Osteoblast (primary cell): ENCODE data around the gene TTLL7. TPM values are rescaled to one million over a fixed set of nuclear protein-coding genes. Genes with fewer than 3 reads are reported as not detected.

ENCODE experiments used
- DNase-seq: peaks from one replicate; pipeline ENCODE4 v3.0.0; 2011; ENCODE audit warnings: low spot score, mixed read lengths; ENCODE audit not compliant: insufficient read length; ENCODE audit errors: missing footprints
- H2AFZ ChIP-seq: 2 replicates; pipeline ENCODE4 v1.6.0; 2011; ENCODE audit warnings: mild to moderate bottlenecking, low read length
- H3K27ac ChIP-seq: 2 replicates; pipeline ENCODE4 v1.5.1; 2011; ENCODE audit warnings: mild to moderate bottlenecking, low read depth, low read length, moderate library complexity
- H3K27me3 ChIP-seq: 2 replicates; pipeline ENCODE4 v1.6.0; 2012; ENCODE audit warnings: mild to moderate bottlenecking, control low read depth, inconsistent platforms, low read length, moderate library complexity; ENCODE audit not compliant: insufficient read depth
- H3K36me3 ChIP-seq: 2 replicates; pipeline ENCODE4 v1.5.1; 2011; ENCODE audit warnings: mild to moderate bottlenecking, low read length, control low read depth, moderate library complexity; ENCODE audit not compliant: insufficient read depth
- H3K4me1 ChIP-seq: 2 replicates; pipeline ENCODE4 v1.5.1; 2011; ENCODE audit warnings: mild to moderate bottlenecking, low read length, control low read depth, moderate library complexity; ENCODE audit not compliant: insufficient read depth
- H3K4me2 ChIP-seq: 2 replicates; pipeline ENCODE4 v1.6.0; 2011; ENCODE audit warnings: mild to moderate bottlenecking, low read length; ENCODE audit not compliant: insufficient read depth
- H3K4me3 ChIP-seq: fragments of 200-600 bp; sonication (generic); 3 replicates; pipeline ENCODE4 v1.5.1; 2012; ENCODE audit warnings: mild to moderate bottlenecking, low read length, inconsistent platforms; ENCODE audit not compliant: insufficient read depth
- H3K79me2 ChIP-seq: 2 replicates; pipeline ENCODE4 v1.6.0; 2012; ENCODE audit warnings: mild to moderate bottlenecking, low read length, control low read depth, inconsistent platforms; ENCODE audit not compliant: insufficient read depth
- H3K9me3 ChIP-seq: 2 replicates; pipeline ENCODE4 v1.5.1; 2011; ENCODE audit warnings: low read depth, low read length, control low read depth
- H4K20me1 ChIP-seq: 2 replicates; pipeline ENCODE4 v1.6.0; 2012; ENCODE audit warnings: mild to moderate bottlenecking, low read length, control low read depth; ENCODE audit not compliant: insufficient read depth
- total RNA-seq: library from RNA; depleted of rRNA; stranded (reverse); fragments of >200 nt; gene quantifications from 2 replicates; pipeline ENCODE4 v1.2.3, GENCODE V29; 2012
- TF ChIP-seq, protein P1 (sequence below): IDR thresholded peaks from 2 replicates; pipeline ENCODE4 v1.5.1; 2011; ENCODE audit warnings: mild to moderate bottlenecking, low read depth, low read length, moderate library complexity; ENCODE audit errors: extremely low read depth

TTLL7 gene
- total RNA-seq, 1 donor, result 13.8 TPM

DNA sequence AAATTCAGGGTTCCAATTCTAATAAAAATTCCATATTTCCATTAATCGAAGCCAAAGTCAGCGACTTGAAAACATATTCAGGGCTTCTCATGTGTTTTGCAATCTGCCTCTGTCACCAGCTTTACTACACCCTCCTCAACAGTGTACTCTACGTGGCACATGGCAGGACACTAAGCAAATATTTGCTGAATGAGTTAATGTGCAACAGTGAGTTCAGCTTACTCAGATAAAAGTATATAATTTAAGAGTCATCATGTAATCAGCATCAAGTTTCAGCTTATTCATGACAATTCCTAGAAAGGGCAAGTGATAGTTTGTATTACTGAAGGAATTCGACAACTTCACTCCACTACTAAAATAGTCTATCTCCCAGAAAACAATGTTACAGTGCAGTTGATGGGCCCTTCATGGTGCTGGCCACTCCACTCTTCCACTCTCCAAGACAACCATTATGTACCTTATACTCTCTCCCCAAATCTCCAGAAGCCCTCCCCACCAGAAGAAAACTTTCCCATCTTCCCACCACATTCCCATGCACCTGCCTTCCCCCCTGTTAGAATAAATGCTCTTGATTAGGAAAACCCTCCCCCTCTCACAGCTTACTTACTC is 97.3 kb downstream of the TTLL7 start:
- Histone ChIP-seq H3K27me3 (no peaks in the 10 kb centered on the region), H4K20me1 (no peaks in the 10 kb centered on the region), H3K36me3 (no peaks in the 10 kb centered on the region), H3K79me2 (no peaks in the 10 kb centered on the region), H3K9me3 (no peaks in the 10 kb centered on the region), H3K4me2 (peak overlapping the region; percentile 33), H3K27ac (no peak overlapping the region), H3K4me3 (no peak overlapping the region), H2AFZ (no peak overlapping the region), H3K4me1 (peaks cover 10% of the 10 kb centered on the region)
- TF ChIP-seq, protein P1, sequence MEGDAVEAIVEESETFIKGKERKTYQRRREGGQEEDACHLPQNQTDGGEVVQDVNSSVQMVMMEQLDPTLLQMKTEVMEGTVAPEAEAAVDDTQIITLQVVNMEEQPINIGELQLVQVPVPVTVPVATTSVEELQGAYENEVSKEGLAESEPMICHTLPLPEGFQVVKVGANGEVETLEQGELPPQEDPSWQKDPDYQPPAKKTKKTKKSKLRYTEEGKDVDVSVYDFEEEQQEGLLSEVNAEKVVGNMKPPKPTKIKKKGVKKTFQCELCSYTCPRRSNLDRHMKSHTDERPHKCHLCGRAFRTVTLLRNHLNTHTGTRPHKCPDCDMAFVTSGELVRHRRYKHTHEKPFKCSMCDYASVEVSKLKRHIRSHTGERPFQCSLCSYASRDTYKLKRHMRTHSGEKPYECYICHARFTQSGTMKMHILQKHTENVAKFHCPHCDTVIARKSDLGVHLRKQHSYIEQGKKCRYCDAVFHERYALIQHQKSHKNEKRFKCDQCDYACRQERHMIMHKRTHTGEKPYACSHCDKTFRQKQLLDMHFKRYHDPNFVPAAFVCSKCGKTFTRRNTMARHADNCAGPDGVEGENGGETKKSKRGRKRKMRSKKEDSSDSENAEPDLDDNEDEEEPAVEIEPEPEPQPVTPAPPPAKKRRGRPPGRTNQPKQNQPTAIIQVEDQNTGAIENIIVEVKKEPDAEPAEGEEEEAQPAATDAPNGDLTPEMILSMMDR, result no peak
- DNase-seq, result no peak

DNA sequence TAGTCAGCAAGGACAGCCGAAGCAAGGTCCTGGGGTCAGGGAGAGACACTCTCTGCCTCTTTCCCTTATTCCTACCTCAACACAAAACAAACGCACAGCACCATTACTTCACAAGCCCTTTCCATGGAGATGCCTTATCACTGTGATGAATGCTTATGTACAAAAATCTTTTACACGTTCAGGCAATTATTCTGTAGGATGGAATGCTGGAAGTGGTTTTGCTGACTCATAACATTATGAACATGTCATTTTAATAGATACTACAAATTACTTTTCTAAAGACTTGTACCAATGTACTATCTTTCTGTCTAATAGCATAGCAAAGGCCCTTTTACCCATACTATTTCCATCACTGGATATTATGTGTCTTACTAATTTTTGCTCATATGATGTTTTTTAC is 98.4 kb downstream of the TTLL7 start:
- Histone ChIP-seq H4K20me1 (no peaks in the 10 kb centered on the region), H2AFZ (no peak overlapping the region), H3K4me1 (peaks cover 10% of the 10 kb centered on the region), H3K27me3 (no peaks in the 10 kb centered on the region), H3K4me2 (no peak overlapping the region), H3K36me3 (no peaks in the 10 kb centered on the region), H3K9me3 (no peaks in the 10 kb centered on the region), H3K4me3 (no peak overlapping the region), H3K27ac (no peak overlapping the region), H3K79me2 (no peaks in the 10 kb centered on the region)
- TF ChIP-seq, protein P1, result no peak
- no peak for DNase-seq

DNA sequence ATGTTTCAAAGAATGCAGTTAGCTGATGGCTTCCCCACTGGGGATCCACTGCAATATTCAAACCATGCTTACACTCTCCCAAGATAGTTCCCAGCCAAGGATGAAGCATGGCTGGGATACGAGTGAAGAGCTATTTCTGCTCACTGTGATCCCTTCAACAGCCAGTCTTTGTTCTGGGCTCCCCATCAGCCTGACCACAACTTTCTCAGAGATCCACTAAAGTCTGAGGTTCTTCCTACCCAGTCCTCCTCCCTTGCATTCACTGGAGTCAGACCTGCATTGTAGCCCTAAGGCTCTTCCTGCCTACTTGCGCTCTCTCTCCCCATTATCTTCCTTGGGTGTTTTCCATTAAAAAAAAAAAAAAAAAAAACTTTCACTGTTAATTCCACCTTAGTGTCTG is 101.4 kb downstream of the TTLL7 start:
- DNase-seq, result no peak
- Histone ChIP-seq H3K4me2 (no peak overlapping the region), H3K4me1 (peaks cover 10% of the 10 kb centered on the region), H3K27me3 (no peaks in the 10 kb centered on the region), H3K9me3 (no peaks in the 10 kb centered on the region), H3K4me3 (no peak overlapping the region), H3K27ac (no peak overlapping the region), H4K20me1 (no peaks in the 10 kb centered on the region), H2AFZ (no peak overlapping the region), H3K36me3 (no peaks in the 10 kb centered on the region), H3K79me2 (no peaks in the 10 kb centered on the region)
- TF ChIP-seq, protein P1, result no peak

DNA sequence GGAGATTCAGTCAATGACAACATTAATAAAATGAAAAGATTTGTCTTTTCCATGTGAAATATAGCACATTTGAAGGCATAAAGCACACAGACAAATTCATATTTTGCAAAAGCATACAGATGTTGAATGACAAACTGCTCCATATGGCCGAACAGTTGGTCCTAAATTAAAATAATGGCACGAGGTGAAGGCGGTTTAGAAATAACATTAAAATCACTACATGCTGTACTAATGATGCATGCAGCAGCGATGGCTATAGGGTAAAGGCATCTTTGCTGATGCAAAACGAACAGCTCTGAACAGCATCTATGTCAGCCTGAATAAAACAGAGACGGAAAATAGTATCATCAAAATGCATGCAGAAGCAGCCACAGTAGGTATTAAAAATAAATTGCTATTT is 102.6 kb downstream of the TTLL7 start:
- H3K79me2 ChIP-seq, result no peaks in the 10 kb centered on the region
- TF ChIP-seq, protein P1, result no peak

More for the DNA sequence above, 102.6 kb downstream of the TTLL7 start:
- Histone ChIP-seq H3K4me3 (no peak overlapping the region), H4K20me1 (no peaks in the 10 kb centered on the region), H3K4me2 (no peak overlapping the region), H3K27ac (no peak overlapping the region), H3K36me3 (no peaks in the 10 kb centered on the region), H3K27me3 (no peaks in the 10 kb centered on the region), H3K4me1 (peaks cover 1% of the 10 kb centered on the region), H2AFZ (no peak overlapping the region), H3K9me3 (no peaks in the 10 kb centered on the region)
- no peak for DNase-seq
